K562 (cell line): ENCODE measurements around the gene HIVEP3.

Source experiments
- ESRRB ChIP-seq: fragments of 250-450 bp; sonication (Bioruptor Pico); IDR thresholded peaks from 2 replicates; pipeline ENCODE4 v1.5.0; 2020; ENCODE audit warnings: mild to moderate bottlenecking, moderate library complexity, borderline replicate concordance
- EZH2 ChIP-seq: IDR thresholded peaks from 2 replicates; pipeline ENCODE4 v1.6.1; 2012; ENCODE audit warnings: low read depth, mild to moderate bottlenecking, inconsistent platforms, low read length, borderline replicate concordance
- HNRNPLL ChIP-seq: fragments of 200-400 bp; formaldehyde crosslinking; IDR thresholded peaks from 2 replicates; pipeline ENCODE4 v1.6.1; 2017; ENCODE audit warnings: low read length, low read depth, mild to moderate bottlenecking; ENCODE audit not compliant: poor library complexity, severe bottlenecking
- MAZ ChIP-seq, 2 experiments: fragments of 450-650 bp in 1 of 2; sonication (generic) in 1 of 2; formaldehyde crosslinking; IDR thresholded peaks in 1 of 2; conservative IDR thresholded peaks in 1 of 2; 2 replicates each; pipeline versions ENCODE4 v1.4.0 to v1.5.0; 2020; ENCODE audit warnings: mild to moderate bottlenecking in 1 of 2, missing genetic modification reagents in 1 of 2
- MYC ChIP-seq, 2 experiments: fragments of 250-450 bp in 1 of 2; sonication (Bioruptor Pico) in 1 of 2; IDR thresholded peaks; 2 replicates each; pipeline versions ENCODE4 v1.5.1 to v1.6.1; 2012 to 2021; ENCODE audit warnings: low read depth in 2 of 2, borderline replicate concordance in 1 of 2, improper control_type of control experiment in 1 of 2, low read length in 1 of 2, mild to moderate bottlenecking in 1 of 2, moderate library complexity in 1 of 2
- POLR3A ChIP-seq: IDR thresholded peaks from 2 replicates; pipeline ENCODE4 v1.6.1; 2011; ENCODE audit warnings: borderline replicate concordance, mild to moderate bottlenecking, moderate library complexity; ENCODE audit not compliant: insufficient read length, insufficient read depth; ENCODE audit errors: extremely low read depth
- RAD21 ChIP-seq, 2 experiments: fragments of 250-450 bp in 1 of 2; fragments of 450-650 bp in 1 of 2; sonication (Bioruptor Pico) in 1 of 2; formaldehyde crosslinking in 1 of 2; IDR thresholded peaks in 1 of 2; conservative IDR thresholded peaks in 1 of 2; 2 replicates each; pipeline versions ENCODE4 v1.4.0 to v1.8.0; 2020 to 2022; ENCODE audit warnings: mild to moderate bottlenecking in 2 of 2, moderate library complexity in 1 of 2
- SETDB1 ChIP-seq: IDR thresholded peaks from one replicate; pipeline ENCODE4 v1.6.1; 2012; ENCODE audit warnings: low read length, control low read depth, inconsistent platforms
- TCF3 ChIP-seq: sonication (generic); formaldehyde crosslinking; IDR thresholded peaks from 2 replicates; pipeline ENCODE4 v1.4.0; 2020; ENCODE audit warnings: mild to moderate bottlenecking, missing genetic modification reagents
- TCF7L2 ChIP-seq: fragments of 150-350 bp; IDR thresholded peaks from 2 replicates; pipeline ENCODE4 v1.6.1; 2016; ENCODE audit warnings: low read depth, mild to moderate bottlenecking, low read length, moderate library complexity
- TF ChIP-seq, protein P1 (sequence below), 3 experiments: IDR thresholded peaks in 2 of 3; conservative IDR thresholded peaks in 1 of 3; 2 replicates each; pipeline ENCODE4 v1.5.1; 2011 to 2012; ENCODE audit warnings: low read length in 3 of 3, mild to moderate bottlenecking in 3 of 3, control low read depth in 2 of 3, improper control_type of control experiment in 1 of 3, inconsistent platforms in 1 of 3, low read depth in 1 of 3, mixed read lengths in 1 of 3, moderate library complexity in 1 of 3; ENCODE audit not compliant: insufficient read depth in 2 of 3

DNA sequence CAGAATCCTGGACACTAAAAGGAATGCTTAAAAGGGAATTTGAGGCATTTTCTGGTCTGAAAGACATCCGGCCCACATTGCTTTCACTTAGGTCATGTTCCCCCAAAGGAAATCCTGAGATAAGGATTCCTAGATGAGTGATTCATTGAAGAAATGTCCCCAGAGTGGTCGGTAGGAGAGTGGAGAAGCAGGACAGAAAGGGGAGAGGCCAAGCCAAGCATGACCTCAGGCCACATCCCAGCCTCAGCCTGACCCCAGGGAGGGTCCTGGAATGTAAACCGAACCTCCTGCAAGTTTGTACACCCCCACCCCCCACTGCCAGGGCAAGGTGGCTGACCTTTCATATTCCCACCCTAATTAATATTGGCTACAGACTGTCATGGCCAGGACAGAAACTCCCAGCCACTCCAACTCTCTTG, 16.6 kb downstream of the HIVEP3 start:
- TF ChIP-seq RAD21 (CRISPR knock-in tag; conservative IDR thresholded peaks at IDR 0.05 in 1 of 2, IDR thresholded peaks at IDR 0.05 in 1 of 2) (no peak), MYC (IDR thresholded peaks at IDR 0.05; ENCODE audit: low read depth, low read length) (no peak), MYC (CRISPR knock-in tag; IDR thresholded peaks at IDR 0.05; ENCODE audit: borderline replicate concordance, low read depth) (no peak), ESRRB (CRISPR knock-in tag) (no peak), POLR3A (no peak), TCF3 (CRISPR knock-in tag) (0 out of 2 replicates have a peak, but pooled peaks have one; percentile 19), EZH2 (no peak), MAZ (CRISPR knock-in tag; conservative IDR thresholded peaks at IDR 0.05 in 1 of 2, IDR thresholded peaks at IDR 0.05 in 1 of 2) (no peak), TCF7L2 (no peak), HNRNPLL (no peak), SETDB1 (no peak)
- TF ChIP-seq, protein P1, sequence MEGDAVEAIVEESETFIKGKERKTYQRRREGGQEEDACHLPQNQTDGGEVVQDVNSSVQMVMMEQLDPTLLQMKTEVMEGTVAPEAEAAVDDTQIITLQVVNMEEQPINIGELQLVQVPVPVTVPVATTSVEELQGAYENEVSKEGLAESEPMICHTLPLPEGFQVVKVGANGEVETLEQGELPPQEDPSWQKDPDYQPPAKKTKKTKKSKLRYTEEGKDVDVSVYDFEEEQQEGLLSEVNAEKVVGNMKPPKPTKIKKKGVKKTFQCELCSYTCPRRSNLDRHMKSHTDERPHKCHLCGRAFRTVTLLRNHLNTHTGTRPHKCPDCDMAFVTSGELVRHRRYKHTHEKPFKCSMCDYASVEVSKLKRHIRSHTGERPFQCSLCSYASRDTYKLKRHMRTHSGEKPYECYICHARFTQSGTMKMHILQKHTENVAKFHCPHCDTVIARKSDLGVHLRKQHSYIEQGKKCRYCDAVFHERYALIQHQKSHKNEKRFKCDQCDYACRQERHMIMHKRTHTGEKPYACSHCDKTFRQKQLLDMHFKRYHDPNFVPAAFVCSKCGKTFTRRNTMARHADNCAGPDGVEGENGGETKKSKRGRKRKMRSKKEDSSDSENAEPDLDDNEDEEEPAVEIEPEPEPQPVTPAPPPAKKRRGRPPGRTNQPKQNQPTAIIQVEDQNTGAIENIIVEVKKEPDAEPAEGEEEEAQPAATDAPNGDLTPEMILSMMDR (IDR thresholded peaks at IDR 0.05 in 2 of 3, conservative IDR thresholded peaks at IDR 0.05 in 1 of 3; ENCODE audit: insufficient read depth in 2 of 3, low read depth in 1 of 3, low read length in 3 of 3), result no peak
